Natural killer cell (primary cell): ENCODE measurements around the gene SERTAD4. TPM values are rescaled to one million over a fixed set of nuclear protein-coding genes. Genes with fewer than 3 reads are reported as not detected.
"Not testable (repeated sequence)": the region's sequence is repeated elsewhere in the genome, so short reads cannot be mapped to it uniquely, and the experiment has no call there.

Source experiments
- ATAC-seq, 3 donors: fragments of 150-1000 bp in 2 of 3; fragments of 200-7000 bp in 1 of 3; cut with Tn5 transposase; 1 replicate in 1 of 3; 2 replicates in 2 of 3; pipeline ENCODE4 v1.10.0; 2021; ENCODE audit warnings: mild to moderate bottlenecking in 2 of 3, moderate library complexity in 2 of 3
- DNase-seq, 2 donors: peaks; one replicate each; pipeline versions ENCODE4 v3.0.0 to v3.0.0-alpha.2; 2013 to 2021; ENCODE audit warnings: mixed read lengths in 1 of 2
- H3K27ac ChIP-seq: one replicate; pipeline ENCODE4 v1.5.1; 2013; ENCODE audit warnings: mild to moderate bottlenecking, low read length
- H3K27me3 ChIP-seq: one replicate; pipeline ENCODE4 v1.6.1; 2013; ENCODE audit warnings: low read length; ENCODE audit not compliant: control insufficient read depth, insufficient read depth
- H3K36me3 ChIP-seq: one replicate; pipeline ENCODE4 v1.6.1; 2013; ENCODE audit warnings: low read length; ENCODE audit not compliant: control insufficient read depth, insufficient read depth
- H3K4me1 ChIP-seq: one replicate; pipeline ENCODE4 v1.6.1; 2013; ENCODE audit warnings: low read length; ENCODE audit not compliant: control insufficient read depth, insufficient read depth
- H3K4me3 ChIP-seq: one replicate; pipeline ENCODE4 v1.5.1; 2013; ENCODE audit warnings: low read length
- H3K9me3 ChIP-seq: one replicate; pipeline ENCODE4 v1.6.1; 2013; ENCODE audit warnings: low read length; ENCODE audit not compliant: control insufficient read depth, insufficient read depth
- H3K27ac Mint-ChIP-seq, 2 donors: one replicate each; pipeline ENCODE4 v1.8.0; 2022; ENCODE audit warnings: mild to moderate bottlenecking in 2 of 2, mixed read lengths in 2 of 2, moderate library complexity in 1 of 2
- H3K27me3 Mint-ChIP-seq, 2 donors: one replicate each; pipeline ENCODE4 v1.8.0; 2022; ENCODE audit warnings: low read depth in 2 of 2, mixed read lengths in 2 of 2
- H3K36me3 Mint-ChIP-seq: one replicate; pipeline ENCODE4 v1.8.0; 2022; ENCODE audit warnings: mixed read lengths
- H3K4me1 Mint-ChIP-seq, 2 donors: one replicate each; pipeline ENCODE4 v1.8.0; 2022; ENCODE audit warnings: mixed read lengths in 2 of 2
- H3K4me3 Mint-ChIP-seq: one replicate; pipeline ENCODE4 v1.8.0; 2022; ENCODE audit warnings: mild to moderate bottlenecking, moderate library complexity, mixed read lengths
- H3K9me3 Mint-ChIP-seq, 2 donors: one replicate each; pipeline ENCODE4 v1.8.0; 2022; ENCODE audit warnings: mixed read lengths in 2 of 2
- CTCF ChIP-seq: fragments of 200-600 bp; IDR thresholded peaks from one replicate; pipeline ENCODE4 v1.8.0; 2022; ENCODE audit warnings: antibody characterized with exemption
- WGBS: methylation state at CpG from one replicate; pipeline ENCODE4 v1.1.7; 2013; ENCODE audit warnings: missing lambda C conversion rate; ENCODE audit not compliant: insufficient coverage; 5-methylcytosine and 5-hydroxymethylcytosine counted together
- intact Hi-C: fragments of 100-400 bp; cut with micrococcal nuclease; formaldehyde crosslinking; loops from one replicate; pipeline ENCODE4 v1.14.2; 2022
- total RNA-seq, 4 donors: library from RNA; stranded (reverse); fragments of 120-200 nt in 1 of 4; gene quantifications; one replicate each; pipeline versions ENCODE4 v1.2.3 to v1.2.4, GENCODE V29; 2013 to 2022

Gene SERTAD4
- total RNA-seq, 3 donors from 2014 or later (not counting 1 experiment from before 2014, with no cell fraction given): not detected

- no peaks in the 10 kb centered on the region for H3K4me1 ChIP-seq
- H3K27ac Mint-ChIP-seq: no peak overlapping the region
- no peaks in the 10 kb centered on the region for H3K36me3 ChIP-seq
- TF ChIP-seq CTCF: no peak
- no peak for ATAC-seq
- H3K4me1 Mint-ChIP-seq: no peaks in the 10 kb centered on the region
- peaks cover 20% of the 10 kb centered on the region for H3K9me3 ChIP-seq
- no peak overlapping the region for H3K4me3 ChIP-seq
- intact Hi-C loops: no loop called here
- no peaks in the 10 kb centered on the region for H3K36me3 Mint-ChIP-seq
- no peak overlapping the region for H3K4me3 Mint-ChIP-seq
- H3K9me3 Mint-ChIP-seq: peaks cover 0 to 3% of the 10 kb centered on the region in 2 donors
- H3K27me3 Mint-ChIP-seq: no peaks in the 10 kb centered on the region
- H3K27me3 ChIP-seq: no peaks in the 10 kb centered on the region
- no peak for DNase-seq
- 88% methylated on average over 6 of the region's 8 CpGs for WGBS
- no peak overlapping the region for H3K27ac ChIP-seq
Measured at GRCh38 chr1:210195635-210196160, 36.9 kb upstream of the SERTAD4 start.

- DNase-seq: not testable (repeated sequence)
Measured at GRCh38 chr1:210196266-210196665, 36.3 kb upstream of the SERTAD4 start.

GRCh38 chr1:210198840-210199239, 33.8 kb upstream of the SERTAD4 start:
- Mint-ChIP-seq H3K4me1 (no peaks in the 10 kb centered on the region), H3K36me3 (no peaks in the 10 kb centered on the region), H3K9me3 (peaks cover 0 to 3% of the 10 kb centered on the region in 2 donors), H3K4me3 (no peak overlapping the region), H3K27me3 (no peaks in the 10 kb centered on the region), H3K27ac (no peak overlapping the region)
- WGBS: 50% methylated on average over 2 of the region's 3 CpGs
- Histone ChIP-seq H3K9me3 (peaks cover 16% of the 10 kb centered on the region), H3K4me3 (no peak overlapping the region), H3K36me3 (no peaks in the 10 kb centered on the region), H3K27me3 (no peaks in the 10 kb centered on the region), H3K4me1 (no peaks in the 10 kb centered on the region), H3K27ac (no peak overlapping the region)
- ATAC-seq: no peak
- no peak for DNase-seq
- intact Hi-C loops: no loop called here
- no peak for TF ChIP-seq CTCF

More at GRCh38 chr1:210196266-210196665, 36.3 kb upstream of the SERTAD4 start:
- H3K27ac ChIP-seq, H3K36me3 ChIP-seq, H3K27me3 ChIP-seq, ATAC-seq, H3K9me3 Mint-ChIP-seq, H3K4me3 Mint-ChIP-seq, intact Hi-C loops, H3K36me3 Mint-ChIP-seq, H3K4me1 ChIP-seq, H3K27me3 Mint-ChIP-seq, H3K4me3 ChIP-seq, H3K4me1 Mint-ChIP-seq, H3K27ac Mint-ChIP-seq: not testable (repeated sequence)
- peaks cover 17% of the 10 kb centered on the region for H3K9me3 ChIP-seq
- WGBS: 86% methylated on average over 4 of the region's 5 CpGs

GRCh38 chr1:210200124-210200736, 32.4 kb upstream of the SERTAD4 start:
- ATAC-seq: no peak
- Mint-ChIP-seq H3K4me1 (no peaks in the 10 kb centered on the region), H3K4me3 (no peak overlapping the region), H3K27ac (no peak overlapping the region), H3K27me3 (no peaks in the 10 kb centered on the region), H3K36me3 (no peaks in the 10 kb centered on the region), H3K9me3 (peaks cover 0 to 3% of the 10 kb centered on the region in 2 donors)
- Histone ChIP-seq H3K4me3 (no peak overlapping the region), H3K9me3 (peaks cover 16% of the 10 kb centered on the region), H3K4me1 (no peaks in the 10 kb centered on the region), H3K27me3 (no peaks in the 10 kb centered on the region), H3K36me3 (no peaks in the 10 kb centered on the region), H3K27ac (no peak overlapping the region)
- no CpG with 5 or more reads among the region's 3 CpGs for WGBS
- intact Hi-C loops: no loop called here
- DNase-seq: no peak
- TF ChIP-seq CTCF: no peak
